Bladder microvascular endothelial cell (primary cell): Measurements from ENCODE around the gene GLT6D1. TPM values are rescaled to one million over a fixed set of nuclear protein-coding genes. Genes with fewer than 3 reads are reported as not detected.

Source experiments
- total RNA-seq: library from RNA; depleted of rRNA; stranded (reverse); fragments of >200 nt; gene quantifications from 2 replicates; pipeline ENCODE4 v1.2.3, GENCODE V29; 2014

The GLT6D1 gene
- total RNA-seq: not detected in 2 replicates

GRCh38 chr9:135639196-135639595 is at the start of gene GLT6D1:
Gene GLT6D1, minus strand, starts transcription at chr9:135639540. Its CDS starts 353 bp downstream, at chr9:135639187.

GRCh38 chr9:135662758-135663450 is 23.6 kb upstream of the GLT6D1 start, which contains the start of gene LCN9:
Gene LCN9, plus strand, starts transcription at chr9:135663309. Its CDS starts 13 bp downstream, at chr9:135663322.

Other genes starting within 250 kb of the GLT6D1 start
- gene PPP1R26, start 159.8 kb downstream of the GLT6D1 start, total RNA-seq: 11.5 and 17.8 TPM in 2 replicates
- 10.8 and 15.1 TPM in 2 replicates for gene MRPS2, start 138.9 kb downstream of the GLT6D1 start, total RNA-seq
- gene LCN1, start 118.1 kb downstream of the GLT6D1 start, total RNA-seq: not detected in 2 replicates
- gene OBP2A, start 93.4 kb downstream of the GLT6D1 start, total RNA-seq: not detected in 2 replicates
- gene PAEP, start 77.8 kb downstream of the GLT6D1 start, total RNA-seq: not detected in 2 replicates
- not detected in 2 replicates for gene LCN9, start 23.8 kb upstream of the GLT6D1 start, total RNA-seq
- not detected in 2 replicates for gene SOHLH1, start 59.9 kb upstream of the GLT6D1 start, total RNA-seq
- not detected in 2 replicates for gene KCNT1, start 62.6 kb upstream of the GLT6D1 start, total RNA-seq